ENCODE data around the gene PIGR.

PIGR gene

GRCh38 chr1:206907304-206907991 is 38.8 kb downstream of the PIGR start:
- no peak for DNase-seq

DNA sequence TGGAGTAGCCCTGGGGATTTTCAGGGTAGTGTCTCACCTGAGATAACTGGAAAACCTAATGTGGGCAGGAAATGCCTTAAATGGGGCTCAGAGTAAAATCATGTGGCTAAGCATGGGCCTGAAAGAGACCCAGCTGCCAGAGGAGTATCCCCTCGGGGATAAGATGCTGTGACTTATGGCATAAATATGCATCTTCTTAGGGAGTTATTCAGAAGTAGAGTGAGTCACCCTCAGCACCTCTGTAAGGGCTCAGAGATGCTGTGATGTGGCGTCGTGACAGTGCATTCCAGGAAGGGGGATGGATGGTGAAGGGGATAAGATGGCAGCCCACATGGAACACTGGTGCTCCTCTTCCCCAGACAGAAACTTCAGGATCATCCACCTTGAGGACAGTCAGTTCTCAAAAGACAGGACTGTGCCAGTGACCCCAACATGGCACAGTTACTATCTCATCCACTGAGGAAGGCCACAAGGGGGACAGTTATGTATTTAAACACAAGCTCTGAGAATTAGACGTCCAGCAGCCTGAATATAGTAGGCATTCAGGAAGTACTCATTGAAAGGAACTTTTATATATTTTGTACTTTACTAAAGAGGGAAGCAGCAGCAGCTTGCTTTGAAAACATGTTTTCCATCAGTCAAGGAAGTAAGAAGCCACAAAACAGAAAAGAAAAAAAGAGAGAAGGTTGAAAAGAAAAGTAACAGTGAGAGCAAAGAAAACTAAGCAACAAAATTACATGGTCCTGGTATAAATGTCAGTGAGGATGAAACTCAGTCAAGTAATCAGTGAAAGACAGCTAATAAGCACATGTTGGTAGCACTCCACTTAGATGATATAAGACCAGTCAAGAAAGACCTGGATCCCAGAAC is 40.7 kb downstream of the PIGR start:
- DNase-seq, result peak; percentile 9

GRCh38 chr1:206904423-206905142 is 41.7 kb downstream of the PIGR start:
- no peak for DNase-seq

DNA sequence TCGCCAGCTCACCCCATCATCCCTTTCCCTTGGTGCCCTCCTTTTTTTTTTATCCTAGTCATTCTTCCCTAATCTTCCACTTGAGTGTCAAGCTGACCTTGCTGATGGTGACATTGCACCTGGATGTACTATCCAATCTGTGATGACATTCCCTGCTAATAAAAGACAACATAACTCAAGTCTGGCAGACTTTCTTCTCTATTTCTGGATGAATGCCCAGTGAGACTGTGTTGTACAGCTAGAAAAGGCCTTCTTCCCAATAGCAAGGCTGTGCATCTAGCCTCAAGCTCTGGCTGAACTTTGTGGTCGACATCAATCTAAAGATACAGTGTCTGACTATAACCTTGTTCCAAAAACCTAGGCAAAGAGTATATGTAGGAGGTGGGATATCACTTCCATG is 42.6 kb downstream of the PIGR start:
- DNase-seq, result no peak

DNA sequence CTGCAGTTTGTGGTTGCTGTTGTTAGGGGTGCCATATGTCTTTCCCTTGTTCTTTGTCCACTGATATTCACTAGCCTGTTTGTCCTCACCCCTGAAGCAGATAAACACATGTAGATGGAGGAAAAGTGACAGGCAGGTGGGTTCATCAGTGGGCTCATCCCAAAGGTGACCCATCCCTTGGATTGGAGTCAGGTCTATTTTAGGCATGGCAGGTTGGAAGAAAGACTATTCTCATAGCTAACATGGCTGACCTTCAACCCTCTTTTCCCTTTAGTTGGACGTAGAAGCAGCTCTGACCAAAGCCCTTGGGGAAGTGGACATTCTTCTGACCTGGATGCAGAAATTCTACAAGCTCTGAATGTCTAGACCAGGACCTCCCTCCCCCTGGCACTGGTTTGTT is 43.6 kb downstream of the PIGR start:
- no peak for DNase-seq

GRCh38 chr1:206901944-206902343 is 44.3 kb downstream of the PIGR start:
- DNase-seq, result no peak

DNA sequence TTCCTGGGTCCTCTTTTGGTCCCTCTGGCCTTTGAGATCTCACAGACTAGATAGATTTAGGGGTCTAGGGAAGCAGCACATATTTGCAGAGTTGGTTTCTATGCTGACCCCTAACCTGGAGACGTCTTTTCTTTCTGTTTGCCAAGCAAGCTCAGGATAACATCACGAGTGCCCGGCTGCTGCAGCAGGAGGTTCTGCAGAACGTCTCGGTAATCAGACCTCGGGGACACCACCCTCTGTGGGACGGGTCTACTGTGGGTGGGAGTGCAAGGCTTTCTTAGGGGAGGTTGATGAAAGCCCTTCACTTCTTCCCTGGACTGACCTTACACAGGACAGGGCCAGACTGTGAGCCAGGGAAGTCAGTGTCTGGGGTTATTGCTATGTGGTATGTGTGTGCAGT is 46.1 kb downstream of the PIGR start:
- no peak for DNase-seq

- DNase-seq, result no peak
Observed at GRCh38 chr1:206899717-206900116, 46.5 kb downstream of the PIGR start.

- no peak for DNase-seq
Observed at GRCh38 chr1:206898915-206899431, 47.3 kb downstream of the PIGR start.

DNA sequence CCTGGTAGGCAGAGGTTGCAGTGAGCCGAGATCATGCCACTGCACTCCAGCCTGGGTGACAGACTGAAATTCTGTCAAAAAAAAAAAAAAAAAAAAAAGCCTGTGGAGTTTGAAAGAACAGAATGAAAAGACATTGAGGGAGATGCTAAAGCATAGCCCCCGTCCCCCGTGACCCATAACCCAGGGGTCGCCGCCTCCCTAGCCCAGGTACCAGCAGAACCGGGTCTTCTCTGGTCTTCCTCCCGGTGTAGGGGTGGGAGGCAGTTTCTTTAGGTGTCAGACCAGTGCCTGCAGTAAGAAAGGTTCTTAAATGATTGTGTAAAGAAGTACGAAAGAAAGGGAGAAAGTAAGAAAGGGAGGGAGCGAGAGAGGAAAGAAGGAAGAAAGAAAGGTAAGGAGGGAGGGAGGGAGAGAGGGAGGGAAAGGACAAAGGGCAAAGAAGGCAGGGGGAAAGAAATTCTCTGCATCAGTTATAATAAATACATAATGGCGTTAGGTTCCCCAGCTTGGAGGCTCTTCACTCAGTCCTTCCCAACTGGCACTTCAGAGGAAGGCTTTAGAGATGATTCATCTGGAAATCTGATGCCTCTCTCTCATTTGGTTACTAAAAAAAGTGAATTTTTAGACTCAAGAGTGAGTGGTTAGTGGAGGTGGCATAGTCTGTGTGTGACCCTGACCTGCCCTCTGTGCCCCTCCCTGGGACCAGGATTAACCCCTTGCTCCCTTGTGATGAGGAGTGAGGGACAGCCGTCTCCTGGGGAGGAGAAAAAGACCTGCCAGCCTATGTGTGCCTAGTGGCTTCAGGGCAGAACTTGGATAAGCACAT is 48.0 kb downstream of the PIGR start:
- DNase-seq, result no peak

- DNase-seq, result peak; percentile 43
Observed at GRCh38 chr1:206897175-206897574, 49.1 kb downstream of the PIGR start, which contains the start of gene IL24. TSS of gene IL24 (plus strand) at chr1:206897443. CDS start at chr1:206897833, 390 bp downstream.

DNA sequence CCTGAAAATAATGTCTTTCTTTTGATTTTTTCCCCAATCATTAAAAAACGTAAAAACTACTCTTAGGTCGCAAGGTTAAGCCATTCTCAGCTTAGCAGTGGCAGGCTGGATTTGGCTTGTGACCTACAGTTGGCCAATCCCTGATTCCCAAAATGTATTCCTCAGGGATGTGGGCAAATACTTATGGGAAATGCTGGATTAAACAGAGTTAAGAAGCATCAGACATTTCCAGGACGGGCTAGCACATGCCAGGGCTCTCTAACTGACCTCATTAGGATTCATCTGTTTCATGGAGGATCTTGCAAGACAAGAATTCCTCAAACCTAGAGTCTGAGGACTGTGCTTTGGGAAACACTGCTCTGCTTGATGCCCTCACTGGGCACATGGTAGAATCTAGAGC is 50.0 kb downstream of the PIGR start:
- DNase-seq, result no peak

DNA sequence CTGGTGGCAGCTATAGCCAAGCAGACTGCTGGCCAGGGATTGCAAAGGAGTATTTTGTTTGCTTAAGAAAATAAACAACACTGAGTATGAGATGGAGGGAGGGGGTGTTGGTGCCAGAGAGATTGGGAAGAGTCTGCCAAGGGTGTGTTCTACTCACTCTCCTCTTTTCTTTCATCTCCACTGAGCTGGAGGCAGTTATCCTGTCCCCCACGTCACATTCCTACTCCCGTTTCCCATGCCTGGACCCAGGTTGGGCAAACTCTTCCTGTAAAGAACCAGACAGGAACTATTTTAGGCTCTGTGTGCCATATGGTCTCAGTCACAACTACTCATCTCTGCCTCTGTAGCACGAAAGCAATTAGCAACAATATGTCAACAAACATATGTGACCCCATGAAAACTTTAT is 50.4 kb downstream of the PIGR start:
- DNase-seq, result no peak

GRCh38 chr1:206895325-206895724 is 50.9 kb downstream of the PIGR start:
- no peak for DNase-seq

DNA sequence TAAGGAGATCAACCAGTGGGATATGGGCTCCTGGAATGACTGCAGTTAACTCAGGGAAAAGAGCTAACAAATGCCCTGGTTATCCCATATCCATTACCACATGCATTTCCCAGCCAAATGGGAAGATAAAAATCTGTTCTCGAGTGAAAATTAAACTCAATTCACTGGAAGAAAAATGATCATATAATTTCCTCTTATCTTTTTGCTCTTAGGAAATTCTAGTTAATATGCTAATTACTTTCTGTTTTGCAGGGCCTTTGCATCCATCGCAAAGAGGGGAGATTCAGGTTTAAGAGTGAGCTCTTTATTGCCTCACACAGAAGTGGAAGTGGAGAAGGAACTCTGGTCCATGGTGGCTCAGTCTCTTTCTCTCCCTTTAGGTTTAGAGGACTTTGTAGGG is 52.9 kb downstream of the PIGR start:
- DNase-seq, result no peak

DNA sequence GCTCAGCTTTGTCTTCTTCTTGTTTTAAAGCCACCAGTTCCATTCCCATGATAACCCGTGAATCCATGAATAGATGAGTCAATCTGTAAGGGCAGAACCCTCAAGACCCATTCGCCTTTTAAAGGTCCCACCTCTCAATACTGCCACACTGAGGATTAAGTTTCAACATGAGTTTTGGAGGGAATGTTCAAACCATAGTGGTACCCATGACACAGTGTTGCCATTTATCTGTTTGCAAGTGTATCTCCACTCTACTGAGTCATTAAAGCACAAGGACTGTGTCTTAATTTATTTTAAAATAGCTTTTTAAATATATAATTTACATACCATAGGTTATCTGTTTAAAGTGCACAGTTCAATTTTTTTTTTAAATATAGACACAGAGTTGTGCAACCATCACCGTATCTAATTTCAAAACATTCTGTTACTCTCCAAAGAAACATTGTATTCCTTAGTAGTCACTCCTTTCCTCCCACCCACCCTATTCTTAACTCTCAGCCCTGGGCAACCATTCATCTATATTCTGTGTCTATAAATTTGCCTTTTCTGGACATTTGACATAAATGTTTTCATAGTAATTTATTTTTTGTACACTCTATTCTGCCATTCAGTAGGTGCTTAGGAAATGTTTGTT is 53.8 kb downstream of the PIGR start:
- DNase-seq, result no peak

DNA sequence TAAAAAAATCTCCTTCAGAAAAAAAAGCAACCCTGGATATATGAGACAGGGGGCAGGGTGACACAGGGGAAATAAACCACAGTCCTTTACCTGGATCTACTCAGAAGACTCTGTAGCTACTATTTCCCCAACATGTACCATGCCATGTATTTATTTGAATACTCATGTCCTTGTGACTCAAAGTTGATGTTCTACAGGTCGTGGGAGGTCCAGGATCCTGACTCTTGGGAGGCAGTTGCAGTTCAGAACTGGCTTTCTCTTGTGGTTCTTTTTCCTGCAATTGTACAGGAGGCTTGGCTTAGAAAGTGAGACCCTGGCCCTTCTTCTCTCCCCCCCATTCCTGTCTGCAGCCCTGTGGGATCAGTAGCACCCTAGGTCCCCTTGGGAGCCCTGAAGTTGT is 54.9 kb downstream of the PIGR start:
- DNase-seq, result no peak

DNA sequence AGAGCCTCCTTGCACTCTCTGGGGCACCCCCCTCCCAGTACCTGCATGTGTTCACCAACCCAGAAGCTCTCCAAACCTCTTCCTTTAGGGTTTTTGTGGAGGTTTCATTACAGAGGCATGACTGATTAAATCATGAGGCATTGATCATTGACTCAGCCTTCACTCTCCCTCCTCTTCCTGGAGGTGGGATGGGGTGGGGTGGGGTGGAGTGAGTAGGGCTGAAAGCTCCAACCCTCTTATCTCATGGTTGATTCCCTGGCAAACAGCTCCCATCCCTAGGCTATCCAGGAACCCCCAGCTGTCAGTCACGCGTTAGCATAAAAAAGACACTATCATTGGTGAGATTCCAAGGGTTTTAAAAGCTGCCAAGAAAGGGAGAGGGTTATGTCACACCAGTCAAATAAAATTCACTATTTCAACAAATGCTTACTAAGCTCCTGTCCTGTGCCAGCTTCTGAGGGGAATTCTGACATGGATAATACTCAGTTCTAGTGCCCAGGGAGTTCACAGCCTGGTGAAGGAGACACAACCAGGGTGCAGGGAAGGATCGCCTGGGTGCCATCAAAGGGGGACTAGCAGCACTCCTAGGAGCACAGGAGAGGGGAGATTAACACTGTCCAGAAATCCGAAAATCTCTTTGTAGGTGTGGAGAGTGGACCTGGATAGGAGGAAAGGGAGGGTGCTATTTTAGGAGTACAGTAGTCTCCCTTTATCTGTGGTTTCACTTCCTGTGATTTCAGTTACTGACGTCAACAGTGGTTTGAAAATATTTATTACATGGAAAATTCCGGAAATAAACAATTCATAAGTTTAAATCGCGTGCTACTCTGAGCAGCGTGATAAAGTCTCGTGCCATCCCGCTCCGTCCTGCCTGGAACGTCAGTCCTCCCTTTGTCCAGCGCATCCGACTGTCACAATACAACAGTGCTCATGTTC is 55.9 kb downstream of the PIGR start:
- DNase-seq, result no peak

DNA sequence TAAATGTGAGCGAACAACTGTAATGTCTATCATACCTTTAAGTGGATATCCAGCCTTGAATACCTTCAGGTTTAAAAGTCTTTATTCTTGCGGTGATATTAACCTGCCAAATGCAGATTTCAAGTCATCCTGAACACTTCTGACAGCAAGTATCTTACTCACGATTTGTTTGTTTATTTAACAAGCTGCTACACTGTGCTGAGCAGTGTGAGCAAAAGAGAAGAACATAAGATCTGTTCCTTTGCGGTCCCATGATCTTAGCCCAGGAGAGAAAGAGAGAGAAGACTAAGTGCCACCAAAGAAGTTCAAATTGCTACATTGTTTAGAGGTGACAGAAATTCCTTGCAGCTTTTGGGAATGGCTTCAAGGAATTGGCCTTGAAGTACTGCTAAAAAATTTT is 58.6 kb downstream of the PIGR start:
- no peak for DNase-seq

DNA sequence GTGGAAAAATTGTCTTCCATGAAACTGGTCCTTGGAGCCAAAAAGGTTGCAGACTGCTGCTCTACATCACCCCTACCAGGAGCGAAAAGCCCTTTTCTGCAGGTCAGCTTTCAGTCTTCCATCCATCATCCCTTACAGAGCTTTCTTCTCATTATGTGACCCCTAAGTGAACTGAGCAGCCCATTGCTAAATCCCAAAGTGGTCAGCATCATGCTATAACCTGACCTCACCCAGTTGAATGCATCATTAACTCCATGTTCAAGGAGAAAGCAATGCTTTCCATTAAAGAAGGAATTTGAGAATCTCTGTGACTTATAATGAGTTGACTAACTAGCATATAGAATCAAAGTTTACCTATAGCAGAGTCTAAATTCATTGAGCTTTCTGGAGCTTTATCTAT is 59.4 kb downstream of the PIGR start:
- DNase-seq, result no peak
